Measurements from ENCODE around the gene TTLL1.

TTLL1 gene

GRCh38 chr22:42993651-42994275 lies 95.4 kb downstream of the TTLL1 start:
- DNase-seq (ENCODE audit: low read depth) = no peak

GRCh38 chr22:42992886-42993479 lies 96.2 kb downstream of the TTLL1 start:
- DNase-seq (ENCODE audit: low read depth) = no peak

GRCh38 chr22:42992092-42992491 lies 97.1 kb downstream of the TTLL1 start:
- DNase-seq (ENCODE audit: low read depth) = no peak

GRCh38 chr22:42991010-42991651 lies 98.1 kb downstream of the TTLL1 start:
- DNase-seq (ENCODE audit: low read depth) = no peak

GRCh38 chr22:42990131-42990838 lies 98.9 kb downstream of the TTLL1 start:
- no peak for DNase-seq (ENCODE audit: low read depth)
